HUES6 (cell line): ENCODE data around the gene S100A16.

Source experiments
- H3K27ac ChIP-seq: 2 replicates; pipeline ENCODE4 v1.7.0; 2013; ENCODE audit warnings: low read depth, mild to moderate bottlenecking, low read length, inconsistent platforms
- H3K27me3 ChIP-seq: 2 replicates; pipeline ENCODE4 v1.6.1; 2013; ENCODE audit warnings: low read length; ENCODE audit not compliant: control insufficient read depth, insufficient read depth
- H3K36me3 ChIP-seq: 2 replicates; pipeline ENCODE4 v1.6.1; 2013; ENCODE audit warnings: low read length; ENCODE audit not compliant: control insufficient read depth, insufficient read depth
- H3K4me1 ChIP-seq: 2 replicates; pipeline ENCODE4 v1.6.1; 2013; ENCODE audit warnings: low read length; ENCODE audit not compliant: control insufficient read depth, insufficient read depth
- H3K4me3 ChIP-seq: 2 replicates; pipeline ENCODE4 v1.5.1; 2013; ENCODE audit warnings: low read depth, low read length
- H3K9ac ChIP-seq: one replicate; pipeline ENCODE4 v1.6.1; 2013; ENCODE audit warnings: mild to moderate bottlenecking, low read length
- H3K9me3 ChIP-seq: 2 replicates; pipeline ENCODE4 v1.6.1; 2013; ENCODE audit warnings: low read depth, low read length; ENCODE audit not compliant: control insufficient read depth, insufficient read depth

Gene S100A16

GRCh38 chr1:153612755-153613331 is at the start of gene S100A16:
Gene S100A16, minus strand, starts transcription at chr1:153613137. Its CDS starts 4,986 bp downstream, at chr1:153608151.
- Histone ChIP-seq H3K4me1 (peaks cover 60% of the 10 kb centered on the region), H3K9ac (peak within 1 kb of the TSS; percentile 5)

DNA sequence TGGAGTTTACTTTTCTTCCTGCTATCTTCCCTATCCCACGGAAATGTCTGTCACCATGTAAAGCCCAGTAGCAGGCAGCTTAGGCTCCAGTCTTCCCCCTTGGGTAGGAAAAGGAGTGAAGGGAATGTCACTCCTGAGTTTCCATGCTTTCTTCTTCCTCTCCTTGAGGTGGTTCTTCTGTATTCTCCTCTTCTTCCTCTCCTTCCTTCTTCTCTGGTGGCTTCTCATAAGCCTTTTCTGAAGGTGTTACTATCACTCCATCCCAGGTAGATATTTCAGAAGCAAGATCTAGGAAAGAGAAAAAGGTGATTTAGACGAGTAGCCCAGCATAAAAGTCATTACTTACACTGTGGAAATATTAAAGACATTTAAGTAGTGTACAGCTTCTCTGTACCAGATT is 49.3 kb upstream of the S100A16 start:
- Histone ChIP-seq H3K9ac (no peak overlapping the region), H3K4me3 (no peak overlapping the region), H3K9me3 (no peaks in the 10 kb centered on the region), H3K36me3 (peaks cover 73% of the 10 kb centered on the region), H3K27ac (no peak overlapping the region), H3K27me3 (no peaks in the 10 kb centered on the region), H3K4me1 (peaks cover 5% of the 10 kb centered on the region; the same call in 1 of the 2 replicates)

More at GRCh38 chr1:153612755-153613331, at the start of gene S100A16:
- Histone ChIP-seq H3K27ac (no peak within 1 kb of the TSS), H3K9me3 (no peaks in the 10 kb centered on the region), H3K4me3 (peak within 1 kb of the TSS; percentile 44), H3K27me3 (peaks cover 3% of the 10 kb centered on the region; the same call in 1 of the 2 replicates), H3K36me3 (no peaks in the 10 kb centered on the region)

DNA sequence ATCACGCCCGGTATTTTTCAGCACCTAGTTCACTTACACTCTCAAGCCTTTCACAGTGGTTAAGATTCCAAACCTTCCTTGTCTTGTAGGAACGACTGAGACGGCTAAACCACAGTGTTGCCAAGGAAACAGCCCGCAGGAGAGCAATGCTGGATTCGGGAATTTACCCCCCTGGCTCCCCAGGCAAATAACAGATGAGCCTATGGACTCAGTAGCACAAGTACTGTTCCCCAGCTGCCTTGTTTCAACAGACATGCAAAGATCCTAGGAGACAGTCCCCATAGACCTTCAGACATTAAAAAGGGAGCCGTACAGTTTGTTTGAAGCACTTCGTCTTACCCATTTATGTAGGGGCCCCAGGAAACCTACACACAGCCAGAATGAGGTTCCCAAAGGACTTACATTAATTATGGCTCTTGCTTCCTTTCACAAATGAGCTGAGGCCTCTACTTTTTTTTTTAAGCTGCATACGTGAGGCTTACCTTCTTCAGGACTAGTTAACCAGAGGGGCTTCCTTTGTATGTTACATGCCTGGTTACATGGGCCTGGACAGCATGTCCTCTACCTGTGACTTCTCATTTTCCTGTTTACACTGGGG is 48.3 kb upstream of the S100A16 start:
- Histone ChIP-seq H3K27me3 (no peaks in the 10 kb centered on the region), H3K4me3 (no peak overlapping the region), H3K9me3 (no peaks in the 10 kb centered on the region), H3K36me3 (peaks cover 63% of the 10 kb centered on the region), H3K9ac (no peak overlapping the region), H3K4me1 (peaks cover 5% of the 10 kb centered on the region; the same call in 1 of the 2 replicates), H3K27ac (no peak overlapping the region)

- H3K27ac ChIP-seq = no peak overlapping the region
- H3K9me3 ChIP-seq = no peaks in the 10 kb centered on the region
- peaks cover 47% of the 10 kb centered on the region for H3K36me3 ChIP-seq
- peaks cover 5% of the 10 kb centered on the region; the same call in 1 of the 2 replicates for H3K4me1 ChIP-seq
- H3K4me3 ChIP-seq = peak overlapping the region; percentile 81
- H3K9ac ChIP-seq = no peak overlapping the region
- H3K27me3 ChIP-seq = no peaks in the 10 kb centered on the region
These were observed 46.7 kb upstream of the S100A16 start for GRCh38 chr1:153659656-153660055.

GRCh38 chr1:153659175-153659534 is 46.2 kb upstream of the S100A16 start:
- H3K9me3 ChIP-seq = no peaks in the 10 kb centered on the region
- H3K9ac ChIP-seq = peak overlapping the region; percentile 80
- H3K36me3 ChIP-seq = peaks cover 42% of the 10 kb centered on the region
- H3K27me3 ChIP-seq = no peaks in the 10 kb centered on the region
- peaks cover 5% of the 10 kb centered on the region; the same call in 1 of the 2 replicates for H3K4me1 ChIP-seq
- no peak overlapping the region for H3K27ac ChIP-seq
- peak overlapping the region; percentile 81 for H3K4me3 ChIP-seq

- Histone ChIP-seq H3K9me3 (no peaks in the 10 kb centered on the region), H3K36me3 (peaks cover 37% of the 10 kb centered on the region), H3K27ac (peak within 1 kb of the TSS; percentile 75), H3K4me3 (peak within 1 kb of the TSS; percentile 81), H3K9ac (peak within 1 kb of the TSS; percentile 80), H3K4me1 (peaks cover 5% of the 10 kb centered on the region; the same call in 1 of the 2 replicates), H3K27me3 (no peaks in the 10 kb centered on the region)
These were observed 45.6 kb upstream of the S100A16 start, which contains the start of gene SNAPIN for GRCh38 chr1:153658400-153659174. Gene SNAPIN, plus strand, starts transcription at chr1:153658703. Its CDS starts 41 bp downstream, at chr1:153658744.

DNA sequence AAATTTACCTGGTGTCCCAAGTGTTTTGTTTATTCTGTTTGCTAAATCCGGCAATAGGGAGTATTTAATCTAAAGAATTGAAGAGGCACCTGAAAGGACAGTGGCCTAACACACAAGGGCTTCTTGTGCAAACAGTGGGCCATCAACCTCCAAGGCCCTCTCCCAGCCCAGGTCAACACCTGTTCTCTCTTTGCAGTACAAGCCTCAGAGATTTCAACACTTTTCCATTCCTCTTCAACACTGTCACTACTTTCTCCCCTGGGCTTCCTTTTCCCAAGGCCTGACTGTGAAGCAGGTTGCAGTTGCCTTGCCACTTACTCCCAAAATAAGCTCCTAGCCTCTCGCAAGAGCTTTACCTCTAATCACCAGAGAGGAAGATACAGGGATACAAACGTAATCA is 42.4 kb upstream of the S100A16 start:
- H3K36me3 ChIP-seq = 0 out of 2 replicates have a peak, but pooled peaks cover 6% of the 10 kb centered on the region

GRCh38 chr1:153652805-153653500 is 40.0 kb upstream of the S100A16 start:
- Histone ChIP-seq H3K27ac (no peak overlapping the region), H3K9me3 (no peaks in the 10 kb centered on the region), H3K36me3 (no peaks in the 10 kb centered on the region), H3K27me3 (no peaks in the 10 kb centered on the region), H3K4me3 (no peak overlapping the region), H3K9ac (no peak overlapping the region), H3K4me1 (no peaks in the 10 kb centered on the region; the same call in 1 of the 2 replicates)

More for the DNA sequence above, 42.4 kb upstream of the S100A16 start:
- no peak overlapping the region for H3K27ac ChIP-seq
- H3K9me3 ChIP-seq = no peaks in the 10 kb centered on the region
- H3K4me3 ChIP-seq = no peak overlapping the region
- H3K27me3 ChIP-seq = no peaks in the 10 kb centered on the region
- H3K9ac ChIP-seq = no peak overlapping the region
- peaks cover 5% of the 10 kb centered on the region; the same call in 1 of the 2 replicates for H3K4me1 ChIP-seq

DNA sequence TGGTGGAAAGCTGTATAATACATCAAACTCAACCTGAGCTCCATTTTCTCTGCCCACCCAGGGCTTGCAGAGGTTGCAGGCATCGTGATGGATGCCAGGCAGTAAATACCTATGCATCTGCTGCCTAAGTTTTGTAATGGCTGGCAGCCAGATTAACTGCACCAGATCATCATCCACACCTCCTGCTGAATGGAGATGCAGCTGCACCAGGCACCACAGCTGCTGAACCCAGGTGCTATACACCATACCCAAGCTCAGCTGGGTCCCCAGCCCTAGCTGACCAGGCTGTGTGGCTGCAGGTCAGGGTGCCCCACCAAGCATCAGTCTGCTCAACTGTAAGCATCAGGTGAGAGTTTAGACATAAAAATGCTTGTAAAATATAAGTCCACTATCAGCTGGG is 38.8 kb upstream of the S100A16 start:
- Histone ChIP-seq H3K27ac (no peak overlapping the region), H3K36me3 (no peaks in the 10 kb centered on the region), H3K4me3 (no peak overlapping the region), H3K27me3 (no peaks in the 10 kb centered on the region), H3K9ac (no peak overlapping the region), H3K9me3 (no peaks in the 10 kb centered on the region), H3K4me1 (no peaks in the 10 kb centered on the region; the same call in 1 of the 2 replicates)

DNA sequence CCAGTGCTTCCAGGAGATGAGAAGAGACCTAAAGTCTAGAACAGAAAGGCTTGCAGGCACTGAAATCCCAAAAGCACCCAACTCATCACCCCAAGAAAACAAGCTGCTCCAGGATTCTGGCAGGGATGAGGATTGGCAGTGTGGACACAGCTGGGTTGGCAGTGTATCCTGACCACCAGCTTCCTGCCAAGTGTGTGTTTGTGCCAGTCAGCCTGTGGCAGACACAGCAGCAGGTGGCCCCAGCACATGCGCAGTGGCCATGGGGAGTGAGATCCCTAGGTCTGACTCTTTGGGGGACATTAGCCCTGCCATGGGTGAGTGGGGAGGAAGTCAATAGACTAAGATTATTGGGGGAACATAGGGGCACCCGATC is 36.9 kb upstream of the S100A16 start:
- H3K36me3 ChIP-seq = peaks cover 19% of the 10 kb centered on the region
- no peaks in the 10 kb centered on the region for H3K27me3 ChIP-seq
- no peaks in the 10 kb centered on the region for H3K9me3 ChIP-seq
- H3K4me1 ChIP-seq = no peaks in the 10 kb centered on the region; the same call in 1 of the 2 replicates
- H3K27ac ChIP-seq = no peak overlapping the region
- H3K4me3 ChIP-seq = no peak overlapping the region
- H3K9ac ChIP-seq = no peak overlapping the region
